GM23338 (cell line): ENCODE results near the gene MYOZ1. TPM values are rescaled to one million over a fixed set of nuclear protein-coding genes. Genes with fewer than 3 reads are reported as not detected.
A peak's percentile ranks its signal among the peaks of the same experiment; 100 is the strongest.

Experiments
- ATAC-seq: fragments of 200-7000 bp; cut with Tn5 transposase; 3 replicates; pipeline ENCODE4 v1.9.1; 2020
- DNase-seq: peaks from one replicate; pipeline ENCODE4 v3.0.0-alpha.2; 2015; ENCODE audit warnings: low spot score
- H2AFZ ChIP-seq: fragments of 200-600 bp; sonication (generic); 2 replicates; pipeline ENCODE4 v1.8.0; 2016; ENCODE audit warnings: antibody characterized with exemption, mild to moderate bottlenecking, moderate library complexity
- H3F3A ChIP-seq: fragments of 200-600 bp; sonication (generic); replicated peaks from 2 replicates; pipeline ENCODE4 v1.8.0; 2017; ENCODE audit warnings: antibody characterized with exemption, mixed run types, low read depth
- H3K27ac ChIP-seq: fragments of 200-600 bp; sonication (generic); 2 replicates; pipeline ENCODE4 v1.6.1; 2016; ENCODE audit warnings: low read depth
- H3K27me3 ChIP-seq: fragments of 200-600 bp; sonication (generic); 2 replicates; pipeline ENCODE4 v1.8.0; 2016; ENCODE audit warnings: mild to moderate bottlenecking, mixed run types, moderate library complexity; ENCODE audit not compliant: insufficient read depth
- H3K36me3 ChIP-seq: fragments of 200-600 bp; sonication (generic); 2 replicates; pipeline ENCODE4 v1.8.0; 2016; ENCODE audit warnings: mild to moderate bottlenecking; ENCODE audit not compliant: insufficient read depth
- H3K4me1 ChIP-seq: fragments of 200-600 bp; sonication (generic); 2 replicates; pipeline ENCODE4 v1.8.0; 2016; ENCODE audit warnings: mild to moderate bottlenecking, moderate library complexity; ENCODE audit not compliant: insufficient read depth
- H3K4me2 ChIP-seq: fragments of 200-600 bp; sonication (generic); 2 replicates; pipeline ENCODE4 v1.7.1; 2017; ENCODE audit warnings: mixed run types
- H3K4me3 ChIP-seq: fragments of 200-600 bp; sonication (generic); 2 replicates; pipeline ENCODE4 v1.6.1; 2016; ENCODE audit warnings: mixed run types
- H3K79me2 ChIP-seq: fragments of 200-600 bp; sonication (generic); replicated peaks from 2 replicates; pipeline ENCODE4 v1.8.0; 2017; ENCODE audit warnings: mild to moderate bottlenecking; ENCODE audit not compliant: insufficient read depth
- H3K9me2 ChIP-seq: fragments of 200-600 bp; sonication (generic); 2 replicates; pipeline ENCODE4 v1.8.0; 2017; ENCODE audit not compliant: insufficient read depth
- H4K20me1 ChIP-seq: fragments of 200-600 bp; sonication (generic); replicated peaks from 2 replicates; pipeline ENCODE4 v1.8.0; 2017; ENCODE audit warnings: mild to moderate bottlenecking; ENCODE audit not compliant: insufficient read depth
- H3K27ac Mint-ChIP-seq: 2 replicates; pipeline ENCODE4 v1.8.0; 2020; ENCODE audit warnings: inconsistent platforms, mild to moderate bottlenecking, moderate library complexity, mixed read lengths
- H3K27me3 Mint-ChIP-seq: 3 replicates; pipeline ENCODE4 v1.8.0; 2022; ENCODE audit warnings: low read depth, mild to moderate bottlenecking, moderate library complexity, mixed read lengths, inconsistent platforms; ENCODE audit not compliant: insufficient read depth, poor library complexity
- H3K36me3 Mint-ChIP-seq: 3 replicates; pipeline ENCODE4 v1.8.0; 2021; ENCODE audit warnings: low read depth, mild to moderate bottlenecking, inconsistent platforms, moderate library complexity, mixed read lengths
- H3K4me1 Mint-ChIP-seq: 3 replicates; pipeline ENCODE4 v1.8.0; 2020; ENCODE audit warnings: mild to moderate bottlenecking, inconsistent platforms, mixed read lengths
- H3K4me3 Mint-ChIP-seq: 3 replicates; pipeline ENCODE4 v1.8.0; 2021; ENCODE audit warnings: moderate library complexity, mild to moderate bottlenecking, inconsistent platforms, mixed read lengths
- H3K9me3 Mint-ChIP-seq: 3 replicates; pipeline ENCODE4 v1.8.0; 2020; ENCODE audit warnings: moderate library complexity, mild to moderate bottlenecking, inconsistent platforms, mixed read lengths
- CREB1 ChIP-seq: fragments of 250-450 bp; sonication (Bioruptor Pico); IDR thresholded peaks from 2 replicates; pipeline ENCODE4 v1.5.0; 2020; ENCODE audit warnings: low read depth, mild to moderate bottlenecking, moderate library complexity
- EZH2 ChIP-seq: fragments of 200-600 bp; sonication (generic); IDR thresholded peaks from one replicate; pipeline ENCODE4 v1.8.0; 2017; ENCODE audit warnings: antibody characterized with exemption, mild to moderate bottlenecking, low read depth; ENCODE audit not compliant: unreplicated experiment
- EZH2phosphoT487 ChIP-seq: fragments of 200-600 bp; sonication (generic); IDR thresholded peaks from one replicate; pipeline ENCODE4 v1.8.1; 2018; ENCODE audit warnings: antibody characterized with exemption; ENCODE audit not compliant: unreplicated experiment
- JUNB ChIP-seq: IDR thresholded peaks from one replicate; pipeline ENCODE4 v1.6.1; 2016; ENCODE audit warnings: antibody characterized with exemption; ENCODE audit not compliant: unreplicated experiment
- NANOG ChIP-seq: IDR thresholded peaks from 2 replicates; pipeline ENCODE4 v1.6.1; 2016; ENCODE audit warnings: antibody characterized with exemption, borderline replicate concordance
- POLR2AphosphoS5 ChIP-seq: IDR thresholded peaks from 2 replicates; pipeline ENCODE4 v1.6.1; 2016; ENCODE audit warnings: antibody characterized with exemption, low read depth
- STAT1 ChIP-seq: IDR thresholded peaks from one replicate; pipeline ENCODE4 v1.6.1; 2016; ENCODE audit warnings: antibody characterized with exemption; ENCODE audit not compliant: unreplicated experiment
- ZNF114 ChIP-seq: fragments of 250-450 bp; sonication (Bioruptor Pico); IDR thresholded peaks from 2 replicates; pipeline ENCODE4 v1.5.0; 2020; ENCODE audit warnings: mild to moderate bottlenecking, moderate library complexity
- ZNF331 ChIP-seq: fragments of 250-450 bp; sonication (Bioruptor Pico); IDR thresholded peaks from 2 replicates; pipeline ENCODE4 v1.5.0; 2020; ENCODE audit warnings: low read depth, mild to moderate bottlenecking, moderate library complexity
- polyA plus RNA-seq: library from polyadenylated mRNA; unstranded; fragments of >200 nt; fragmentation: Nextera tagmentation; extraction: Ambion mirVana; gene quantifications from 2 replicates; pipeline ENCODE4 v1.2.1, GENCODE V29; 2016
- total RNA-seq: library from RNA; depleted of rRNA; stranded (reverse); fragments of >200 nt; shearing (Covaris generic); gene quantifications from 2 replicates; pipeline ENCODE4 v1.2.3, GENCODE V29; 2014
- TF ChIP-seq, protein P1 (sequence below): IDR thresholded peaks from one replicate; pipeline ENCODE4 v1.6.1; 2018; ENCODE audit warnings: antibody characterized with exemption; ENCODE audit not compliant: unreplicated experiment
- TF ChIP-seq, protein P2 (sequence below), 2 experiments: fragments of 200-600 bp in 1 of 2; sonication (generic) in 1 of 2; conservative IDR thresholded peaks; 2 replicates each; pipeline versions ENCODE4 v1.5.1 to v1.6.1; 2016 to 2017; ENCODE audit warnings: antibody characterized with exemption in 2 of 2, low read depth in 2 of 2, mild to moderate bottlenecking in 2 of 2, moderate library complexity in 1 of 2
- TF ChIP-seq, protein P3 (sequence below): IDR thresholded peaks from 2 replicates; pipeline ENCODE4 v1.6.1; 2016; ENCODE audit warnings: antibody characterized with exemption
- TF ChIP-seq, protein P4 (sequence below): fragments of 250-450 bp; sonication (Bioruptor Pico); IDR thresholded peaks from 2 replicates; pipeline ENCODE4 v1.5.0; 2020; ENCODE audit warnings: mild to moderate bottlenecking, moderate library complexity

Gene MYOZ1
- total and polyA plus RNA-seq, 2 experiments from 2014 or later: 2.4 to 2.7 TPM

DNA sequence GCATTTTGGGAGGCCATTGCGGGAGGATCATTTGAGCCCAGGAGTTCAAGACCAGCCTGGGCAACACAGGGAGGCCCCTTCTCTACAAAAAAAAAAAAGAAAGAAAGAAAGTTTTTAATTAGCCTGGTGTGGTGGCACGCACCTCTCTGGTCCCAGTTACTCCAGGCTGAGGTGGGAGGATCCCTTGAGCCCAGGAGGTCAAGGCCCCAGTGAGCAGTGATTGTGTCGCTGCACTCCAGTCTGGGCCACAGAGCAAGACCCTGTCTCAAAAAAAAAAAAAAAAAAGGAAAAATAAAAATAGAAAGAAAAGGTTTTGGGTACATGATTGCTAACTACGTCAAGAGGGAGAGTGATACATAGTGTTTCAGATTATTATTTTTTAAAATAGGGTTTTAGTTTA lies 48.2 kb downstream of the MYOZ1 start:
- TF ChIP-seq EZH2phosphoT487 (no peak), JUNB (no peak), EZH2 (no peak), POLR2AphosphoS5 (no peak), ZNF114 (CRISPR knock-in tag) (no peak), ZNF331 (no peak), STAT1 (no peak), CREB1 (CRISPR knock-in tag) (no peak), NANOG (no peak)
- TF ChIP-seq, protein P1, sequence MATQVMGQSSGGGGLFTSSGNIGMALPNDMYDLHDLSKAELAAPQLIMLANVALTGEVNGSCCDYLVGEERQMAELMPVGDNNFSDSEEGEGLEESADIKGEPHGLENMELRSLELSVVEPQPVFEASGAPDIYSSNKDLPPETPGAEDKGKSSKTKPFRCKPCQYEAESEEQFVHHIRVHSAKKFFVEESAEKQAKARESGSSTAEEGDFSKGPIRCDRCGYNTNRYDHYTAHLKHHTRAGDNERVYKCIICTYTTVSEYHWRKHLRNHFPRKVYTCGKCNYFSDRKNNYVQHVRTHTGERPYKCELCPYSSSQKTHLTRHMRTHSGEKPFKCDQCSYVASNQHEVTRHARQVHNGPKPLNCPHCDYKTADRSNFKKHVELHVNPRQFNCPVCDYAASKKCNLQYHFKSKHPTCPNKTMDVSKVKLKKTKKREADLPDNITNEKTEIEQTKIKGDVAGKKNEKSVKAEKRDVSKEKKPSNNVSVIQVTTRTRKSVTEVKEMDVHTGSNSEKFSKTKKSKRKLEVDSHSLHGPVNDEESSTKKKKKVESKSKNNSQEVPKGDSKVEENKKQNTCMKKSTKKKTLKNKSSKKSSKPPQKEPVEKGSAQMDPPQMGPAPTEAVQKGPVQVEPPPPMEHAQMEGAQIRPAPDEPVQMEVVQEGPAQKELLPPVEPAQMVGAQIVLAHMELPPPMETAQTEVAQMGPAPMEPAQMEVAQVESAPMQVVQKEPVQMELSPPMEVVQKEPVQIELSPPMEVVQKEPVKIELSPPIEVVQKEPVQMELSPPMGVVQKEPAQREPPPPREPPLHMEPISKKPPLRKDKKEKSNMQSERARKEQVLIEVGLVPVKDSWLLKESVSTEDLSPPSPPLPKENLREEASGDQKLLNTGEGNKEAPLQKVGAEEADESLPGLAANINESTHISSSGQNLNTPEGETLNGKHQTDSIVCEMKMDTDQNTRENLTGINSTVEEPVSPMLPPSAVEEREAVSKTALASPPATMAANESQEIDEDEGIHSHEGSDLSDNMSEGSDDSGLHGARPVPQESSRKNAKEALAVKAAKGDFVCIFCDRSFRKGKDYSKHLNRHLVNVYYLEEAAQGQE: no peak
- TF ChIP-seq, protein P2, sequence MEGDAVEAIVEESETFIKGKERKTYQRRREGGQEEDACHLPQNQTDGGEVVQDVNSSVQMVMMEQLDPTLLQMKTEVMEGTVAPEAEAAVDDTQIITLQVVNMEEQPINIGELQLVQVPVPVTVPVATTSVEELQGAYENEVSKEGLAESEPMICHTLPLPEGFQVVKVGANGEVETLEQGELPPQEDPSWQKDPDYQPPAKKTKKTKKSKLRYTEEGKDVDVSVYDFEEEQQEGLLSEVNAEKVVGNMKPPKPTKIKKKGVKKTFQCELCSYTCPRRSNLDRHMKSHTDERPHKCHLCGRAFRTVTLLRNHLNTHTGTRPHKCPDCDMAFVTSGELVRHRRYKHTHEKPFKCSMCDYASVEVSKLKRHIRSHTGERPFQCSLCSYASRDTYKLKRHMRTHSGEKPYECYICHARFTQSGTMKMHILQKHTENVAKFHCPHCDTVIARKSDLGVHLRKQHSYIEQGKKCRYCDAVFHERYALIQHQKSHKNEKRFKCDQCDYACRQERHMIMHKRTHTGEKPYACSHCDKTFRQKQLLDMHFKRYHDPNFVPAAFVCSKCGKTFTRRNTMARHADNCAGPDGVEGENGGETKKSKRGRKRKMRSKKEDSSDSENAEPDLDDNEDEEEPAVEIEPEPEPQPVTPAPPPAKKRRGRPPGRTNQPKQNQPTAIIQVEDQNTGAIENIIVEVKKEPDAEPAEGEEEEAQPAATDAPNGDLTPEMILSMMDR (conservative IDR thresholded peaks at IDR 0.05; ENCODE audit: low read depth in 2 of 2): no peak
- TF ChIP-seq, protein P3, sequence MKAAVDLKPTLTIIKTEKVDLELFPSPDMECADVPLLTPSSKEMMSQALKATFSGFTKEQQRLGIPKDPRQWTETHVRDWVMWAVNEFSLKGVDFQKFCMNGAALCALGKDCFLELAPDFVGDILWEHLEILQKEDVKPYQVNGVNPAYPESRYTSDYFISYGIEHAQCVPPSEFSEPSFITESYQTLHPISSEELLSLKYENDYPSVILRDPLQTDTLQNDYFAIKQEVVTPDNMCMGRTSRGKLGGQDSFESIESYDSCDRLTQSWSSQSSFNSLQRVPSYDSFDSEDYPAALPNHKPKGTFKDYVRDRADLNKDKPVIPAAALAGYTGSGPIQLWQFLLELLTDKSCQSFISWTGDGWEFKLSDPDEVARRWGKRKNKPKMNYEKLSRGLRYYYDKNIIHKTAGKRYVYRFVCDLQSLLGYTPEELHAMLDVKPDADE: no peak
- TF ChIP-seq, protein P4, sequence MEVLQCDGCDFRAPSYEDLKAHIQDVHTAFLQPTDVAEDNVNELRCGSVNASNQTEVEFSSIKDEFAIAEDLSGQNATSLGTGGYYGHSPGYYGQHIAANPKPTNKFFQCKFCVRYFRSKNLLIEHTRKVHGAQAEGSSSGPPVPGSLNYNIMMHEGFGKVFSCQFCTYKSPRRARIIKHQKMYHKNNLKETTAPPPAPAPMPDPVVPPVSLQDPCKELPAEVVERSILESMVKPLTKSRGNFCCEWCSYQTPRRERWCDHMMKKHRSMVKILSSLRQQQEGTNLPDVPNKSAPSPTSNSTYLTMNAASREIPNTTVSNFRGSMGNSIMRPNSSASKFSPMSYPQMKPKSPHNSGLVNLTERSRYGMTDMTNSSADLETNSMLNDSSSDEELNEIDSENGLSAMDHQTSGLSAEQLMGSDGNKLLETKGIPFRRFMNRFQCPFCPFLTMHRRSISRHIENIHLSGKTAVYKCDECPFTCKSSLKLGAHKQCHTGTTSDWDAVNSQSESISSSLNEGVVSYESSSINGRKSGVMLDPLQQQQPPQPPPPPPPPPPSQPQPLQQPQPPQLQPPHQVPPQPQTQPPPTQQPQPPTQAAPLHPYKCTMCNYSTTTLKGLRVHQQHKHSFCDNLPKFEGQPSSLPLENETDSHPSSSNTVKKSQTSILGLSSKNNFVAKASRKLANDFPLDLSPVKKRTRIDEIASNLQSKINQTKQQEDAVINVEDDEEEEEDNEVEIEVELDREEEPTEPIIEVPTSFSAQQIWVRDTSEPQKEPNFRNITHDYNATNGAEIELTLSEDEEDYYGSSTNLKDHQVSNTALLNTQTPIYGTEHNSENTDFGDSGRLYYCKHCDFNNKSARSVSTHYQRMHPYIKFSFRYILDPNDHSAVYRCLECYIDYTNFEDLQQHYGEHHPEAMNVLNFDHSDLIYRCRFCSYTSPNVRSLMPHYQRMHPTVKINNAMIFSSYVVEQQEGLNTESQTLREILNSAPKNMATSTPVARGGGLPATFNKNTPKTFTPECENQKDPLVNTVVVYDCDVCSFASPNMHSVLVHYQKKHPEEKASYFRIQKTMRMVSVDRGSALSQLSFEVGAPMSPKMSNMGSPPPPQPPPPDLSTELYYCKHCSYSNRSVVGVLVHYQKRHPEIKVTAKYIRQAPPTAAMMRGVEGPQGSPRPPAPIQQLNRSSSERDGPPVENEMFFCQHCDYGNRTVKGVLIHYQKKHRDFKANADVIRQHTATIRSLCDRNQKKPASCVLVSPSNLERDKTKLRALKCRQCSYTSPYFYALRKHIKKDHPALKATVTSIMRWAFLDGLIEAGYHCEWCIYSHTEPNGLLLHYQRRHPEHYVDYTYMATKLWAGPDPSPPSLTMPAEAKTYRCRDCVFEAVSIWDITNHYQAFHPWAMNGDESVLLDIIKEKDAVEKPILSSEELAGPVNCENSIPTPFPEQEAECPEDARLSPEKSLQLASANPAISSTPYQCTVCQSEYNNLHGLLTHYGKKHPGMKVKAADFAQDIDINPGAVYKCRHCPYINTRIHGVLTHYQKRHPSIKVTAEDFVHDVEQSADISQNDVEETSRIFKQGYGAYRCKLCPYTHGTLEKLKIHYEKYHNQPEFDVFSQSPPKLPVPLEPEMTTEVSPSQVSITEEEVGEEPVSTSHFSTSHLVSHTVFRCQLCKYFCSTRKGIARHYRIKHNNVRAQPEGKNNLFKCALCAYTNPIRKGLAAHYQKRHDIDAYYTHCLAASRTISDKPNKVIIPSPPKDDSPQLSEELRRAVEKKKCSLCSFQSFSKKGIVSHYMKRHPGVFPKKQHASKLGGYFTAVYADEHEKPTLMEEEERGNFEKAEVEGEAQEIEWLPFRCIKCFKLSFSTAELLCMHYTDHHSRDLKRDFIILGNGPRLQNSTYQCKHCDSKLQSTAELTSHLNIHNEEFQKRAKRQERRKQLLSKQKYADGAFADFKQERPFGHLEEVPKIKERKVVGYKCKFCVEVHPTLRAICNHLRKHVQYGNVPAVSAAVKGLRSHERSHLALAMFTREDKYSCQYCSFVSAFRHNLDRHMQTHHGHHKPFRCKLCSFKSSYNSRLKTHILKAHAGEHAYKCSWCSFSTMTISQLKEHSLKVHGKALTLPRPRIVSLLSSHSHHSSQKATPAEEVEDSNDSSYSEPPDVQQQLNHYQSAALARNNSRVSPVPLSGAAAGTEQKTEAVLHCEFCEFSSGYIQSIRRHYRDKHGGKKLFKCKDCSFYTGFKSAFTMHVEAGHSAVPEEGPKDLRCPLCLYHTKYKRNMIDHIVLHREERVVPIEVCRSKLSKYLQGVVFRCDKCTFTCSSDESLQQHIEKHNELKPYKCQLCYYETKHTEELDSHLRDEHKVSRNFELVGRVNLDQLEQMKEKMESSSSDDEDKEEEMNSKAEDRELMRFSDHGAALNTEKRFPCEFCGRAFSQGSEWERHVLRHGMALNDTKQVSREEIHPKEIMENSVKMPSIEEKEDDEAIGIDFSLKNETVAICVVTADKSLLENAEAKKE (CRISPR knock-in tag): no peak
- DNase-seq (no peak), ATAC-seq (no peak)
- Histone ChIP-seq H3F3A (no peaks in the 10 kb centered on the region; the same call in 1 of the 2 replicates), H3K4me3 (no peak overlapping the region), H3K36me3 (no peaks in the 10 kb centered on the region), H3K27ac (peak overlapping the region; percentile 95), H3K4me1 (peaks cover 32% of the 10 kb centered on the region), H3K4me2 (no peak overlapping the region), H2AFZ (no peak overlapping the region), H3K27me3 (no peaks in the 10 kb centered on the region), H3K9me2 (no peaks in the 10 kb centered on the region), H4K20me1 (no peaks in the 10 kb centered on the region), H3K79me2 (peaks cover 20% of the 10 kb centered on the region)
- Mint-ChIP-seq H3K9me3 (no peaks in the 10 kb centered on the region), H3K4me3 (no peak overlapping the region), H3K27me3 (no peaks in the 10 kb centered on the region), H3K36me3 (no peaks in the 10 kb centered on the region), H3K4me1 (peaks cover 42% of the 10 kb centered on the region), H3K27ac (peak overlapping the region; percentile 97)
